GM18520 (cell line): Measurements from ENCODE around the gene MROH7.

ENCODE experiments used
- ATAC-seq: cut with Tn5 transposase; IDR thresholded peaks from one replicate; pipeline ENCODE4 v1.9.1; 2021; ENCODE audit not compliant: unreplicated experiment

Gene MROH7

GRCh38 chr1:54640863-54641836, at the start of gene MROH7:
TSS of gene MROH7 (plus strand) at chr1:54641786. CDS start at chr1:54652927, 11,141 bp downstream.
- ATAC-seq: no peak

GRCh38 chr1:54593571-54594160, 47.9 kb upstream of the MROH7 start:
- ATAC-seq: no peak

DNA sequence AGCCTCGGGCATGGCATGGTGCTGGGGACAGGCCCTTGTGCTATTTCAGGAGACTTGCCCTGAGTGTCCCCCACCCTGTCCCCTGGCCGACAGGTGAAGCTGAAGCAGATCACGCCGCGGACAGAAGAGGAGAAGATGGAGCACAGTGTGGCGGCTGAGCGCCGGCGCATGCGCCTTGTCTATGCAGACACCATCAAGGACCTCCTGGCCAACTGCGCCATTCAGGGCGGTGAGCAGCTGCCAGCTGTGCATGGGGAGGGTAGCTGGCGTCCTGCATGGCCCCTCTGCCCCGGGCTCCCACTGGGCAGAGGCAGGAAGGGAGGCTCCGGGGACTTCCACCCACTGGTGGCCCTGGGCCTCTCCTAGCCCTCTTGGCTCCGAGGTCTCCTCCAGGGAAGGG, 47.1 kb upstream of the MROH7 start:
- no peak for ATAC-seq

DNA sequence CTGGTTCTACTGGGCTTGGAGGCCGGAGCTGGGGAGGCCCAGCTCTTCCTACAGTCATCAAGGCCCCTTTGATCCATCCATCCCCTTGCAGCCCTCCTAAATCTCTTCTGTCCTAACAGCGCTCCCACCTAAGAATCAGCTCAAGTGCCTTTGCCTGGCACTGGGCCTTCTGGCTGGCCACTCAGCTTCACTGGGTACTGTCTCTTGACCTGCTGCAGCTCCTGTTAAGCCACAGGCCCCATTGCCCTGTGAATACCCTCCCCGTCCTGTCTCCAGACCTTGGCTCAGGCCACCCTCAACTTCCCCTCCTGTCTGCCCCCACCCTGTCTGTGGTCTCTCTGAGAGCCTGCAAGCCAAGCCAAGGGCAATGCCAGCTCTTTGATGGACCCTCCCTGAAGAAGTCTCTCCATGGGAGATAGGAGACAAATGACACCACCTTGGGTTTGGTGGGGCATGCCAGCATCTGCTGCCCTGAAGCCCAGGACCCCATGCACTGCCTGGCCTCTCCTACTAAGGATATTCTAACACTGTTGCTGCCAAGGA, 45.6 kb upstream of the MROH7 start:
- no peak for ATAC-seq

DNA sequence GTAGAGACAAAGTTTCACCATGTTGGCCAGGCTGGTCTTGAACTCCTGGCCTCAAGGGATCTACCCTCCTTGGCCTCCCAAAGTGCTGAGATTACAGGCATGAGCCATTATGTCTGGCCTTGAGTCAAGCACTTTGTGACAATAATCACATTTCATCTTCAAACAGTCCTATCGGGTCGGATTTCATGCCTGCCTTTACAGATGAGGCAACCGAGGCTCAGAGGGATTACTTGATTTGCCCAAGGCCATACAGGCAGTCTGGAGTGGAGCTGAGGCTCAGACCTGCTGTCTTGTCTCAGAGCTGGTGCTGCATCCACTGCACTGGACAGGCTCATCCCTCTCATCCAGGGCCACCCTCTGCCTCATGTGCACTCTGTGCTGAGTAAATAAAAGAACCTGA, 44.8 kb upstream of the MROH7 start:
- ATAC-seq: no peak

DNA sequence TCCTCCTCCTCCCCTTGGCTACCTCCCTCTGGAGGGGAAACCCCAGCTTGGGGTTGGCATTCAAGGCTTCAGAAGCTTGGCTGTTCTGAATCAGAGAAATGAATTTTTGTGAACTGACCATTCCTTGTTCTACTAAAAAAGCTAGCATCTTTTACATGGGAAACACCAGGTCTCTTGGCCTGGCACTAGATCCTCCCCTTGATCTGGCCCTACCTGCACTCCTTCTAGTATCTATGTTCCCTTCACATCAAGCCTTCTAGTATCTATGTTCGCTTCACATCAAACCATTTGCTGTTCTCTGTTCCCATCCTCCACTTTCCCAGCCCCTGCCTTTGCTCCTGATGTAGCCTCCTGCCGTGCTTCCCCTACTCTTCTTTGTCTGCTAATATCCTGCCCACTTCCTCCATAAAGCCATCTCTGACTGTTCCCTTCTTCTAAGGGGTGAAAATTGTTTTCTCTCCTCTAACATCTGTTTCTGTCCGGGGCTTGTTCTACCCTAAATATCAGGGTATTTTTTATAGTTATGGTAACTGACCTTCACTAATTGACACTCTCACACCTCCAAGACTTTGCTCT, 44.0 kb upstream of the MROH7 start:
- ATAC-seq: no peak

DNA sequence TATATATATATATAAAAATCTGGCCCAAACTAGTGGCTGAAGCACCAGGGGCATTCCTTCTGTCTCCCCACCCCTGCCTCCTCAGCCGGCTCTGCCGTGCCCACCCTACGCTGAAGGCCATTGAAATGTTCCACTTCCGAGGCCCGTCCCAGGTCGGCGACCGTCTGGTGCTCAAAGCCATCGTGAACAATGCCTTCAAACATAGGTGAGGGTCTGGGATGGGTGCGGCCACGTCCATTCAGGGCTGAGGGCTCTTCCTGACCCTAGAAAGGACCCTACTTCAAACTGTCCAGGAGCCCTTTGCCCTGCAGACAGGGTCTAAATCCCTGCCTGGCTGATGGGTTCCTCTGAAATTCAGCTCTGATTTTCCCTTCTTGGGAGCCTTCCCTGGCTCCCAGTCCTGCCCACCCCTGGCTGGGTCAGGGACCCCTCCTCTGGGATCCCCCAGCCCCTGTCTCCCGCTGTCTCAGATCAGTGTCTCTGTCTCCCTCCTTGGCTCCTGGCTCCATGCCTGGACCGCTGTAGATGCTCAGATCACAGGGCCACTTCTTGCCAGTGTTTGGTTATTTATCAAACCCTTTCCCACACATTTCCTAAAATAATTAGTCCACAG, 42.3 kb upstream of the MROH7 start:
- no peak for ATAC-seq

DNA sequence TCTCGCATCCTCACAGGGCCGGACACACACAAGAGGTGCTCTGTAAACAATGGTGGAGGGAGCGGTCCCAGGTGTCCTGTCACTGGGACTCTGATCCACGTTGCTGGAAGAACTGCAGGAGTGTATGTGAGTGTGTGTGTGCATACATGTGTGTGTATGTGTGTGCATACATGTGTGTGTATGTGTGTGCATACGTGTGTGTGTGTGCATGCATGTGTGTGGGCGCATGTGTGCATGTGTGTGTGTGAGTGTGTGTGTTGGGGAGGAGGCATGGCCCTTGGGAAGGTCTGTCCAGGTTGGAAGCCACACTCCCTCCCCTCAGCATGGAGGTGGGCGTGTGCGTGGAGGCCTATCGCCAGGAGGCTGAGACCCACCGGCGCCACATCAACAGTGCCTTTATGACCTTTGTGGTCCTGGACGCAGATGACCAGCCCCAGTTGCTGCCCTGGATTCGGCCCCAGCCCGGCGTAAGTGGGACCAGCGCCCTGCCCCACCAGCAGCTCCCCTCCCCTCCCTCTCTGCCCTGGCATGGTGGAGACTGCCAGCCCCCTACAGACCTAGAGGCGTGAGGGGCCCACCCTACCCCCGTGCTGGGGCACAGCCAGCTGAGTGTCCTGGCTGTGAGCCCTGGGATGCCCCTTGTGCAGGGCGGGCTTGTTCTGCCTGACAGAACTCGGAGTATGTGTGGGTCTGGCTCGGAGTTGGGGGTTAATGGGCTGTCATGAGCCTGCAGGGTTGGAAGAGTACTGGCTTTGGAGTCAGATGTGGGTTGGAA, 40.5 kb upstream of the MROH7 start:
- no peak for ATAC-seq

DNA sequence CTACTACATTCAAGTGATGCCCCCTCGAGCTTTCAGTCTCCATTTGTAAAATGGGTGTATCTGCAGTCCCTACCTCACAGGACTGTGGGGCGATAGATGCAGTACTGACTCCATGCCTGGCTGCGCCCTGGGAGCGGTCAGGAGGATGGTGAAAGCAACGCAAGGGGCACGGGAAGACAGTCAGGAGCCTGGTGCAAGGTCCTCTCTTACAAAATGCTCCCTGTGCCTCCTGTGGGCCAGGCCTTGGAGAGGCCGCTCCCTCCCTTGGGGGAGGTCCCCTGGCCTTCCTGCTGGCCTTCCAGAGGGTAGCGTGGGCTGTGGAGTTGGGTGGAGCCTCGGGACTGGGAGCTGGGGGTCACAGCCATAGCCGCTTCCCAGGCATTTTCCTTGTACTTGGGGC, 39.9 kb upstream of the MROH7 start:
- no peak for ATAC-seq

- ATAC-seq: no peak
Observed at GRCh38 chr1:54602554-54602953, 39.0 kb upstream of the MROH7 start.

DNA sequence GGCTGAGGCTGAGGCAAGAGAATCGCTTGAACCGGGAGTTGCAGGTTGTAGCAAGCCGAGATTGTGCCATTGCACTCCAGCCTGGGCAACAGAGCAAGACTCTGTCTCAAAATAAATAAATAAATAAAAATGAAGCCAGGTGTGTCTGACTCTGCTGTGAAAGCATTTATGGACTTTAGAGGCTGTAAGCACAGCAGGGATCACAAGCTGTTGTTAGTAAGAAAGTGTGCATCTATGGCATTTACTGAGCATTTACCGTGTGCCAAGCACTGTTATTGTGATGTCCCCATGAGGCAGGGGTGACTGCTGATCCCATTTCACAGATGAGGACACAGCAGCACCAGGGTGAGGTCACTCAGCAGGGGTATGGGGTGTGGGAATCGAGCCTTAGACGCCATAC, 38.3 kb upstream of the MROH7 start:
- no peak for ATAC-seq

- no peak for ATAC-seq
Observed at GRCh38 chr1:54604051-54604450, 37.5 kb upstream of the MROH7 start.

DNA sequence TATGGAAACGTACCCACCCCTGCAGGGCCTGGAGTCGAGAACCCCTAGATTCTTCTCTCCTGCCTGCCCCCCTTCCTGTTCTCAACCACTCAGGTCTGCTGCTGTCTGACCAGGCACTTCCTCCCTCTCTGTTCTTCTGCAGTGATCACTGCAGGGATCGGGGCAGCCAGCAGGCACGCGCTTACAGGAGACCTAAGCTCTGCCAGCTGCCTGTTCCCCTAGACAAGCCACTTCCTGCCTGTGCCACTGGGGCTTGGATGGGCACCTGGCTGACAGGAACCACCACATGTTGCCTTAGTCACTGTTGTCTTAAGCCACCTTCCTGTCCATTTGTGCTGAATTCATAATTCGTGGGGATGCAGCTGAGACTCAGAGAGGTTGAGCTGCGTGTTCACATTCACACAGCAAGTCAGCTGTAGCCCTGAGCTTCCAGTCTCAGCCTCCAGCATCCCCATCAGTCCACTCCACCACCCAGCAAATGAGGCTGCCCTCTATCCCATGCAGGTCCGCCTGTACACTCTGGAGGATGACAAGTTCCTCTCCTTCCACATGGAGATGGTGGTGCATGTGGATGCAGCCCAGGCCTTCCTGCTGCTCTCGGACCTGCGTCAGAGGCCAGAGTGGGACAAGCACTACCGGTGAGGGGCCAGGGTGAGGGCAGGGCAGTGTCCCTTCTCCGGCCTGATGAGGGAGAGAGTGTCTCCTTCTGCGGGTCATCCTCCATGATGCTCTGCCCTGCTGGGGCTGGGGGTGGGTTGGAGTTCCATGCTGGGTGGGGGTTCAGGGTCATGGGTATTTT, 36.8 kb upstream of the MROH7 start:
- no peak for ATAC-seq

GRCh38 chr1:54606096-54606989, 35.2 kb upstream of the MROH7 start:
- ATAC-seq: no peak

DNA sequence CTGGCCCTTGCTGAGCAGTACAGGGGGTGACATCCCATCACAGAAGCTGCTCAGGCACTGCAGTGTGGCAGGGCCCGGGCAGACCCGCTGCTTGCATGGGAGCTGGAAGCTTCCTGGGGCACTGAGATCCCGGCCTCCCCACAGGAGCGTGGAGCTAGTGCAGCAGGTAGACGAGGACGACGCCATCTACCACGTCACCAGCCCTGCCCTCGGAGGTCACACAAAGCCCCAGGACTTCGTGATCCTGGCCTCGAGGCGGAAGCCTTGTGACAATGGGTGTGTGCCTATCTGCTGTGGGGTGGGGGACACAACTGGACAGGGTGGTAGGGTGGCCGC, 34.6 kb upstream of the MROH7 start:
- ATAC-seq: no peak

DNA sequence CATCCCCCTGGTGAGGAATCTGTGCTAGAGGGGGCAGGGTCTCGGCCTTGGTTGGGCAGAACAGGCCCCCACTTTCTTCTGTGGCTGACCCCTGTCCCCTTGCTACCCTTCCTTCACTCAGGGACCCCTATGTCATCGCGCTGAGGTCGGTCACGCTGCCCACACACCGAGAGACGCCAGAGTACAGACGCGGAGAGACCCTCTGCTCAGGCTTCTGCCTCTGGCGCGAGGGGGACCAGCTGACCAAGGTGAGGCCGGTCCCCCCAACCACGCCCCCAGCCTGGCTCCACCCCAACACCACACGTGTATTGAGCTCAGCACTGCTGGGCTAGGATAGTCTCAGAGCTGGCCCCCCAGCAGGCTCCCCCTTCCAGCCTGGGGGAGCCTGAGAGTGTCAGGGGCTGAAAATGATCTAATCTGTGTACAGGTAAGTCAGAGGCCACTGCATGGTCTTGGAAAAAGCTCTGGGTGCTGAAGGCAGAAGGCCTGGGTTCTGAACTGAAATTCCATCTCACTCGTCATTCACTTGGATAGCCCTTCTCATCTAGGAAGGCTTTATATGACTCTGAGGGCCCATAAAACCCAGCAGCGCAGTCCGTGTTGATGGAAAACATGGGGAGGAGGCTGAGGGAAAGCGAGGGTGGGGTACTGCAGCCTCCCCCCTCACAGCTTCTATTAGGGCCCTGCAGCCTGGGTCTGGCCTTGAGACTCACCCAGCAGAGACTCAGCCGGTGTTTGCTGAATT, 33.6 kb upstream of the MROH7 start:
- no peak for ATAC-seq

DNA sequence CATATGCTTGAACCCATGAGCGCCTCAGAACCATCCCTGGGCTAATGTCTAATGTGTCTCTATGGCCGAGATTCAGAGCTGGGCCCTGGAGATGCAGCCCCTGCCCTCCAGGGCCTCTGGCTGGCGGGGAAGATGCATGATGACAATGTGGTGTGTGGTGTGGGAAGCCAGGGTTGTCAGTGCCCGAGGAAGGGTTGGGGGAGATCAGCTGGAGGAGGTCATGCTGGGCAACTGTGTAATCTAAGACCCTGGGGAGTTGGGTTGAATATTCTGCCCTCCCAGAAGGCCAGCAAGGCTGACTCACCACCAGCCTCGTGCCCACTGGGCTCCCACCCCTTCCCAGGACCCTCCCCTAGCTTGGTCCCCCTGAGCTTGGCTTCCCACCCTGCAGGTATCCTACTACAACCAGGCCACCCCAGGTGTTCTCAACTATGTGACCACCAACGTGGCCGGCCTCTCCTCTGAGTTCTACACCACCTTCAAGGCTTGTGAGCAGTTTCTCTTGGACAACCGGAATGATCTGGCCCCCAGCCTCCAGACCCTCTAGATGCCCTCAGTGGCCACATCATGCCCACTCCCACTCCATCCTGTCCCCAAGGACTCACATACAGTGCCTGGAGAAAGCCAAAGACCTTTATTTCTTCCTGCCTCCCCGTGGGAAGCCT, 32.9 kb upstream of the MROH7 start:
- ATAC-seq: no peak
